Effector memory CD8-positive, alpha-beta T cell (primary cell): ENCODE data around the gene CEP170.
A peak's percentile ranks its signal among the peaks of the same experiment; 100 is the strongest.

Experiments used
- ATAC-seq: fragments of 150-1000 bp; cut with Tn5 transposase; replicated peaks from 2 replicates; pipeline ENCODE4 v1.10.0; 2021; ENCODE audit warnings: mild to moderate bottlenecking, moderate library complexity
- DNase-seq, 3 experiments: peaks; one replicate each; pipeline ENCODE4 v3.0.0; 2021
- H3K27ac Mint-ChIP-seq, 2 donors: one replicate each; pipeline ENCODE4 v1.8.0; 2022; ENCODE audit warnings: mild to moderate bottlenecking in 2 of 2, mixed read lengths in 2 of 2, moderate library complexity in 2 of 2
- H3K27me3 Mint-ChIP-seq, 2 donors: one replicate each; pipeline ENCODE4 v1.8.0; 2022; ENCODE audit warnings: mixed read lengths in 2 of 2
- H3K36me3 Mint-ChIP-seq: one replicate; pipeline ENCODE4 v1.8.0; 2022; ENCODE audit warnings: mild to moderate bottlenecking, moderate library complexity, mixed read lengths; ENCODE audit not compliant: insufficient read depth
- H3K4me1 Mint-ChIP-seq, 2 donors: one replicate each; pipeline ENCODE4 v1.8.0; 2022; ENCODE audit warnings: low read depth in 2 of 2, mixed read lengths in 2 of 2
- H3K4me3 Mint-ChIP-seq, 2 donors: one replicate each; pipeline ENCODE4 v1.8.0; 2022; ENCODE audit warnings: mild to moderate bottlenecking in 2 of 2, mixed read lengths in 2 of 2, moderate library complexity in 2 of 2
- H3K9me3 Mint-ChIP-seq, 2 donors: one replicate each; pipeline ENCODE4 v1.8.0; 2022; ENCODE audit warnings: mixed read lengths in 2 of 2
- total RNA-seq, 9 experiments: gene quantifications; one replicate each; lab custom pipeline; 2026; lab: John Stamatoyannopoulos, UW

The CEP170 gene
- total RNA-seq, result 13.4 to 46.8 (median 43.0) reads per million in 9 experiments

DNA sequence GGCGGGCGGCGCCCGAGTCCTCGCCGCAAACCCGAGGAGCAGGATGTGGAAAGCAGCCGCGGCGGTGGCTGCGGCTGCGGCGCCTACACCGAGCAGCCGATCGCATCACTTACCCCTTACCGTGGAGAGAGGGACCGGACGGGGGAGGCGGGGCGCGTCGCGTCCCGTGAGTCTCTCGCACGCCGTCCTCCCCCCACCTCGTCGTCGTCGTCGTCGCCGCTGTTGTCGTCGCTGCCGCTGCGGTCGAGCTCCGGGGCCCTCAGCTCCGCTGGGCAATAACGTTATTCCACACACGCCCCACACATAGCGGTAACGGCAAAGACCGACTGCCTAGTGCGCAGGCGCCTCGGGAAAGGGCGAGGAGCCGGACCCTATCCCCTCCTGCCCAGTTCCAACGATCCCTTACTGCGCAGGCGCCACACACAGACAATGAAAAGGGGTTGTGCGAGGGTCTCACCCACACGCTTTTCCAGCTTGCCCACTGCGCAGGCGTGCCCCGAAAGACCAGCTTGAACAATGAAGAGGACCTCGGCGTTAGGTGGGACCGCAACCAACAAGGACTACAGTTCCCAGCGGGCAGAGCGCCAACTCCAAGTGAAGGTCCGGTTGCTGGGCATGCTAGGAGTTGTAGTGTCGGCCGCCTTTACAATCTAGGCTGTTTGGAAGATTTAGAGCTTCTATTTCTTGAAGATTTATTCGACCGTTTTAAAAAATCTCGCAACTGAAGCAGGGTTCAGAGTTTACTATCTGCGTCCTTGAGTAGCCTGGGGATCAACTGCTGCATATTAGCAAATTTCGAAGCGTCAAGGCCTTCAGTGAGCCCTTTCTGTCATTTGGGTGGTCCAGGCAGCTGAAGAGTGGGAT, at the start of gene CEP170:
CEP170 (minus strand) TSS at position 355 of the 864 bp plus-strand sequence. CDS start 30,001 bp downstream, outside the sequence.
- Mint-ChIP-seq H3K9me3 (no peaks in the 10 kb centered on the region), H3K27ac (peak within 1 kb of the TSS; percentile 99 to 100), H3K36me3 (peaks cover 25% of the 10 kb centered on the region), H3K27me3 (no peaks in the 10 kb centered on the region), H3K4me1 (peaks cover 20 to 24% of the 10 kb centered on the region in 2 donors), H3K4me3 (peak within 1 kb of the TSS; percentile 99)
- ATAC-seq, result peak; percentile 72
- peak; percentile 86 to 89 (median 88) for DNase-seq

DNA sequence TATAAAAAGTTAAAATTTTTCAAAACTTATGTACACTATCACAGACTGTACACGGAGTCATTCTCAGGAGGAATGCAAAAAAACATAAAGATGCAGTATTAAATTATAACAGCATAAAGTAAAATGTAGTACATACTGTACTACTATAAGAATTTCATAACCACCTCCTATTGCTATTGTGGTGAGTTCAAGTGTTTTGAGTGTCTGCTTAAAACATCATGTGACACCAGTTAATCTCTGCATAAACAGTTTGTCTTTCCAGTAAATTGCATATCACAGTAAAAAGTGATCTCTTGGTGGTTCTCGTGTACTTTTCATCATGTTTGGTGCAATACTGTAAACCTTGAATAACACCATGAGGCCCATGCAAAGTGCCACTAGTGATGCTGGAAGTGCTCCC, 46.0 kb upstream of the CEP170 start:
- no peak overlapping the region for H3K4me3 Mint-ChIP-seq
- no peak for DNase-seq
- no peaks in the 10 kb centered on the region for H3K27me3 Mint-ChIP-seq
- H3K9me3 Mint-ChIP-seq, result no peaks in the 10 kb centered on the region
- peaks cover 17% of the 10 kb centered on the region for H3K36me3 Mint-ChIP-seq
- no peak for ATAC-seq
- no peak overlapping the region for H3K27ac Mint-ChIP-seq
- H3K4me1 Mint-ChIP-seq, result no peaks in the 10 kb centered on the region

DNA sequence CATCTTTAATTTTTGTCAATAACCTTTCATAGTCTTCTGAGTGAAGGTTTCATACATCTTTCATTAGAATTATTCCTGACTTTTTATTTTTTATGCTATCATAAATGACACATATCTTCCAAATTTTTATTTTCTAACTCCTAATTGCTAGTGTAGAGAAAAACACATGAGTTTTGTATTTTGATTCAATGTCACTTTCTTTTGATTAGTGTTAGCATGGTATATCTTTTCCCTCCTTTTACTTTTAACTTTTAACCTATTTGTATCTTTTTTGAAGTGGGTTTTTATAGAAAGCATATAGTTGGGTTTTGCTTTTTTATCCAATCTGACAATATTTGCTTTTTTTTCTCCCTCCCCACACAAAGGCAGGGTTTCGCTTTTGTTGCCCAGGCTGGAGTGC, 44.0 kb upstream of the CEP170 start:
- Mint-ChIP-seq H3K27ac (no peak overlapping the region), H3K27me3 (no peaks in the 10 kb centered on the region), H3K36me3 (peaks cover 20% of the 10 kb centered on the region), H3K4me1 (peaks cover 0 to 4% of the 10 kb centered on the region in 2 donors), H3K9me3 (peaks cover 6 to 11% of the 10 kb centered on the region in 2 donors), H3K4me3 (no peak overlapping the region)
- DNase-seq (no peak), ATAC-seq (no peak)

DNA sequence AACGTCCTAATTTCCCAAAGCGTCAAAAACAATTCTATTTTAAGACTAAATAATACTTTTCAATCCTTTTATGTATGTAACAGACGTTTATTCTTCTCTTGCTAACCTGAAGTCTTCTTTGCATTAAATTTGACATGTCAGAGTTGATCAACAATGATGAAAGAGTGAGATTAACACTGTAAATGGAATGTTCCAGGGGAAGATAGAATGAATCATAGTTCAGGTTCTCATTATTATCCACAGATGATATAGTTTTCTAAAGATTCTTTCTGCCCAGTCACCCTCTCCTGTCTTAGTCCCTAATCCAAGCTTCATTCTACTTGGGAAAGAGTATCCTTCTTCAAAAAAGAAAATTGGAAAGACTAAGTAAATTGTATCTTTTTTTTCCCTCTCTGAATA, 39.6 kb upstream of the CEP170 start:
- peaks cover 10 to 19% of the 10 kb centered on the region in 2 donors for H3K9me3 Mint-ChIP-seq
- H3K27me3 Mint-ChIP-seq, result no peaks in the 10 kb centered on the region
- DNase-seq, result no peak
- H3K36me3 Mint-ChIP-seq, result peaks cover 13% of the 10 kb centered on the region
- H3K4me1 Mint-ChIP-seq, result peaks cover 0 to 4% of the 10 kb centered on the region in 2 donors
- H3K27ac Mint-ChIP-seq, result peak overlapping the region in 1 of 2 donors; percentile 11
- ATAC-seq, result no peak
- H3K4me3 Mint-ChIP-seq, result no peak overlapping the region

DNA sequence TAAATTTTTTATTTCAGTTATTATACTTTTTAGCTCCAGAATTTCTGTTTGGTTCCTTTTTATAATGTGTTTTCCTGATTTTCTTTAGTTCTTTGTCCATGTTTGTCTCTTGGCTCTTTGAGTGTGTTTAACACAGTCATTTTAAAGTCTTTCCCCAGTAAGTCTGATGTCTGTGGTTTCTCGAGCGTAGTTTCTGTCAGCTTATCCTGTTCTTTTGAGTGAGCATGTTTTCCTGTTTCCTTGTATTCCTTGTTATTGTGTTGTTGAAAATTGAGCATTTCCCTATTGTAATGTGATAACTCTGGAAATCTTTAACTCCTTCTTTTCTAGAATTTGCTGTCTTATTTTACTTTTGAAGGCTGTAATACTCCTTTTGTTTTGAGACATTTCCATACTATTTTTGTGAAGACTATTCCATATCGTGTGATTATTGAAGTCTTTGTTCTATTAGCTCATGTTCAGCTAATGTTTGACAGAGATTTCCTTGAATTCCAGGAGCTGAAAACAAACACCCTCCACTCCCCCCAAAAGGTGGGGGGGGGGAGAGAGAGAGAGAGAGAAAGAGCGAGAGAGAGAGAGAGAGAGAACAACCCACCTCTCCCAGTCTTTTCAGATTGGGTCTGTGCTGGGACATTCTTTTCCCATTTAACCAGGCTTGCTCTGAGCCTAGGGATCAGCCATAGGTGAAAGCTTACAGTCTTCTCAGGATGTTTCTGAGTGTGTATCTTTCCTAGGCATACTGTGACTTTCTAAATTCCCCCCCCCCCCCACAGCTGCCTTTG, 39.1 kb upstream of the CEP170 start:
- Mint-ChIP-seq H3K4me3 (no peak overlapping the region), H3K27ac (no peak overlapping the region)

DNA sequence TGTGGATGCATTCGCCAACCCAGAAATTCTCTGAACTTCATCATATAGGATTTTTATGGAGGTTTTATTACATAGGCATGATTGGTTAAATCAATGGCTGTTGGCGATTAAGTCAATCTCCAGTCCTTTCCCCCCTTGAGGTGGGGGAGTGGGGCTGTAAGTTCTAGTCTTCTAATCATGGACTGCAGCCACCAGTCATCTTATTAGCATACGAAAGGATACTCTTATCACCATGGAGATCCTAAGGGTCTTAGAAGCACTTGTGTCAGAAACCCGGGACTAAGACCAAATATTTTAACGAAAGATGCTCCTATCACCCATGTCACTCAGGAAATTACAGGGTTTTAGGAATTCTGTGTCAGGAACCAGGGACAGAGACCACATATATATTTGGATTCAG, 37.0 kb upstream of the CEP170 start:
- ATAC-seq, result no peak
- no peak for DNase-seq
- H3K27ac Mint-ChIP-seq, result no peak overlapping the region
- H3K9me3 Mint-ChIP-seq, result peaks cover 10 to 19% of the 10 kb centered on the region in 2 donors
- H3K27me3 Mint-ChIP-seq, result no peaks in the 10 kb centered on the region
- H3K4me1 Mint-ChIP-seq, result peaks cover 0 to 4% of the 10 kb centered on the region in 2 donors
- peaks cover 18% of the 10 kb centered on the region for H3K36me3 Mint-ChIP-seq
- H3K4me3 Mint-ChIP-seq, result no peak overlapping the region

More for the DNA sequence above, 39.1 kb upstream of the CEP170 start:
- H3K36me3 Mint-ChIP-seq, result peaks cover 13% of the 10 kb centered on the region
- H3K9me3 Mint-ChIP-seq, result peaks cover 10 to 19% of the 10 kb centered on the region in 2 donors
- no peak for DNase-seq
- no peaks in the 10 kb centered on the region for H3K27me3 Mint-ChIP-seq
- no peak for ATAC-seq
- H3K4me1 Mint-ChIP-seq, result peaks cover 0 to 4% of the 10 kb centered on the region in 2 donors

DNA sequence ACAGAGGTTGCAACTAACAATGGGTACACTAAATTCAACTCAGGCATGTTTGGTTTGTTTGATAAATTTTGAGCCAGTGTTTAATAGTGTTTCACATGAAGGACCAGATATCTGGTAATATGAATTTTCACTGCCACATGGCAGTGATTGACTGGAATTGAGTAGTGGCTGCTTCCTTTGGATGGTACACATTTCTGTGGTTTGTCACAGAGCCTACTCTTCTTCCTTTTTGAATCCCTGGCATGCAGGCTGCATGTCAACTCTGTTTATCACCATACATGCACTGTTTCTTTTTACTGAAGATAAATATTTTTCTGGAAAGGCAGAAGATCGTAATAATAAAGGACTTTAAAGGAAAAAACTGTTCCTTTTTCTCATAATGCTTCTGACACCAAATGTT, 36.2 kb upstream of the CEP170 start:
- H3K4me1 Mint-ChIP-seq, result peaks cover 0 to 4% of the 10 kb centered on the region in 2 donors
- H3K9me3 Mint-ChIP-seq, result peaks cover 10 to 19% of the 10 kb centered on the region in 2 donors
- no peak for DNase-seq
- no peak overlapping the region for H3K27ac Mint-ChIP-seq
- H3K4me3 Mint-ChIP-seq, result no peak overlapping the region
- peaks cover 19% of the 10 kb centered on the region for H3K36me3 Mint-ChIP-seq
- no peak for ATAC-seq
- H3K27me3 Mint-ChIP-seq, result no peaks in the 10 kb centered on the region

DNA sequence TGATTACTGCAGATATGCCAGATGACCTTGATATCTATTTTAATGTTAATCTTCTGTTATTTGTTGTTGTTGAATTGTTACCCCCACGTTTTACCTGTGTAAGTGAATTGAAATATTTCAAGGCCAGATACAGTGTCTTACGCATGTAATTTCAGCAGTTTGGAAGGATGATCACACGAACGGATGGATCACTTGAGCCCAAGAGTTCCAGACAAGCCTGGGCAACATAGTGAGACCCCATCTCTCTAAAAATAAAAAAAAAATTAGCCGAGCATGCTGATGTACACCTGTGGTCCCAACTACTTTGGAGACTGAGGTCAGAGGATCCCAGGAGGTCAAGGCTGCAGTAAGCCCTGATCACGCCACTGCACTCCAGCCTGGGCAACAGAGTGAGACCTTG, 33.0 kb upstream of the CEP170 start:
- Mint-ChIP-seq H3K4me3 (no peak overlapping the region), H3K27me3 (no peaks in the 10 kb centered on the region), H3K36me3 (peaks cover 12% of the 10 kb centered on the region), H3K4me1 (no peaks in the 10 kb centered on the region), H3K27ac (no peak overlapping the region), H3K9me3 (peaks cover 0 to 1% of the 10 kb centered on the region in 2 donors)
- no peak for ATAC-seq
- no peak for DNase-seq

DNA sequence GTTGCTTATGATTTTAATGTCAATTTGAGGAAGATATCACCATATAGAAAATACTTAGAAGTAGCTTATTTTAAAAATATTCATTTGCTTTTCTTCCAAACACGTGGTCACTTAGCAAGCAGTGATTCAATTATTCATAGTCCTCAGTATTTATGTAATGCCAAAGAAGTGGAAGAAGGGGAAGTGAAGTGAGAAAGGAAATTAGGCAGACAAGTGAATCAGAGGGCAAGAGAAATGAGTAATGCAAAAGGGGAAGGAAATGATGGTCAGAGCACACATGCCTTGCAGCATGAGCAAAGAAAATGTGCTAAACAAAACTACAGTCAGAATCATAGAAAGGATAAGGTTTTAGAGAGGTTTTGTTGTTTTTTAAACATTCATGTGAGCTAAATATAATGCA, 32.6 kb upstream of the CEP170 start:
- no peak for DNase-seq
- Mint-ChIP-seq H3K9me3 (no peaks in the 10 kb centered on the region), H3K27ac (no peak overlapping the region), H3K27me3 (no peaks in the 10 kb centered on the region), H3K4me3 (no peak overlapping the region), H3K36me3 (peaks cover 12% of the 10 kb centered on the region), H3K4me1 (no peaks in the 10 kb centered on the region)
- ATAC-seq, result peak; percentile 27

DNA sequence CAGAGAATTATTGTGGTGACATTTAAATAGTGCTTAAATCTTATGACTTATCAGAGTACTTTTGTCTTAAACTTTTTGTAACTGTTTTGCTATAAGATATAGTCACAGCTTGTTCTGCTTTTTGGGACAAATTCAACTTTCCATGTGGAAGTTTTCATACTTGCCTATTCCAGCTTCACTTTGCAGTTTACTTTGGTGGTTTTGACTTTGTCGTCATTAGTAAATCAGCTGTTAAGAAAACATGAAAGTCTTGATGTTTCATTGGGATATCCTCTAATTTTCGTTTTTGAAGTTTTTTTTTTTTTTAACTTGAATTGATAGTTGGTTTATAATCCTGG, 32.0 kb upstream of the CEP170 start:
- no peak overlapping the region for H3K27ac Mint-ChIP-seq
- ATAC-seq (no peak), DNase-seq (no peak)
- no peaks in the 10 kb centered on the region for H3K9me3 Mint-ChIP-seq
- H3K36me3 Mint-ChIP-seq, result peaks cover 12% of the 10 kb centered on the region
- H3K4me1 Mint-ChIP-seq, result no peaks in the 10 kb centered on the region
- H3K27me3 Mint-ChIP-seq, result no peaks in the 10 kb centered on the region
- no peak overlapping the region for H3K4me3 Mint-ChIP-seq

DNA sequence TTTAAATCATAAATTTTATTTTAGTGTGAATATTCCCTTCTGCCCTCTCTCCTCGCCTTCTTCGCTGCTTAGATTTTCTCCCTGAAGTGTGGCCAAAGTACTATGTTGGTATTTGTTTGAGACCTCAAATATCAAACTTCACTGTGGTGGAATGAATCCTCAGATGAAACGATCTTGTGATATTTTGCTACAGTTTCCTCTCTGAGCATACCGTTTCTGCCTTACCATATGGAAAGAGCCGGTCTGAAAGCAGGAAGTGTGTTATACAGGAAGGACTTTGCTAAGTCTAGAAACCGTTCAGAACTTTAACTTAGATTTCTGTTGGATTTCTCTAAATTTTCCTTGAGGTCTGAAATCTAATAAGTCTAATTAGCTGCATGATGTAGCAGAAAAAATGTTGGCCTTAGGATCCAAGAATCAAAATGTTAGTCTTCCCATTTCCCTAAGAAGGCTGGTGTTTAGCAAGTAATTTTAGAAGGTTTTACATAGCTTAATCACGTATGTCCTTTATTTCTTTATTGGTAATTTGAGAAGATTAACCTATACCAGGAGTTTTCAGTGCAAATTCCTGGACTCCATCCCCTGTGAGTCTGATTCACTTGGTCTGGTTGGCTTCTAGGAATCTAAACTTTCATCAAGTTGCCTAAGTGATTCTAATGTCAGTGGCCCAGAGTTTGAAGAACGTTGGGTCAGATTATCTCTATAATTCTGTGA, 31.5 kb upstream of the CEP170 start:
- Mint-ChIP-seq H3K27ac (no peak overlapping the region), H3K27me3 (no peaks in the 10 kb centered on the region), H3K9me3 (no peaks in the 10 kb centered on the region), H3K36me3 (peaks cover 12% of the 10 kb centered on the region), H3K4me1 (no peaks in the 10 kb centered on the region), H3K4me3 (no peak overlapping the region)
- DNase-seq (no peak), ATAC-seq (no peak)

DNA sequence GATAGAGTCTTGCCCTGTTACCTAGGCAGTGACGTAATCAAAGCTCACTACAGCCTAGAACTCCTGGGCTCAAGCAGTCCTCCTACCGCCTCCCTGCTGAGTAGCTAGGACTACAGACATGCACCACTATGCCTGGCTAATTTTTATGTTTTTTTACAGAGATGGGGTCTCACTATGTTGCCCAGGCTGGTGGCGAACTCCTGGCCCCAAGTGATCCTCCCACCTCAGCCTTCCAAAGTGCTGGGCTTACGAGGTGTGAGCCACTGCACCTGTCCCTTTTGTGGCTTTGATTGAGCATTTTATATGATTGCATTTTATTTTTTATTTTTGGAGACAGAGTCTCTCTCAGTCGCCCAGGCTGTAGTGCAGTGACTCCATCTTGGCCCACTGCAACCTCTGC, 26.6 kb upstream of the CEP170 start:
- Mint-ChIP-seq H3K27me3 (no peaks in the 10 kb centered on the region), H3K4me1 (no peaks in the 10 kb centered on the region), H3K9me3 (no peaks in the 10 kb centered on the region), H3K36me3 (peaks cover 4% of the 10 kb centered on the region), H3K4me3 (no peak overlapping the region), H3K27ac (no peak overlapping the region)
- no peak for ATAC-seq
- no peak for DNase-seq

DNA sequence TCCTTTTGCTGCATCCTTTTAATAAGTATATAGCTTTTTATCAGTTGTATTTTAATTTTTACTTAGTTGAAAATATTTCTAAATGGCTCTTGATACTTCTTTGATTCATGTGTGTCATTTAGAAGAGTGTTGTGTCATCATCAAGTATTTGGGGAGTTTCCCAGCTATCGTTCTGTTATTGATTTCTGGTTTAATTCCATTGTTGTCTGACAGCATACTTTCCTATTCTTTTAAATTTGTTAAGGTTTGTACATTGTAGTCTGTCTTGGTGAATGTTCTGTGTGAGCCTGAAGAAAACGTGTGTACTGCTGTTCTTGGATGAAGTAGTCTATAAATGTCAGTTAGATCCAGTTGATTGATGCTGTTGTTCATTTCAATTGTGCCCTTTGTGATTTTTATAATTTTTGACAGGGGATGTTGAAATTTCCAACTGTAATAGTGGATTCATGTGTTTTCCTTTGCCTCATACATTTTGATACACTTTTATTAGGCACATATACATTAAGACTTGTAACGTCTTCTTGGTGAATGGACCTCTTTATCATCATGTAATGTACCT, 25.6 kb upstream of the CEP170 start:
- DNase-seq, result no peak
- Mint-ChIP-seq H3K36me3 (peaks cover 7% of the 10 kb centered on the region), H3K27ac (no peak overlapping the region), H3K27me3 (no peaks in the 10 kb centered on the region), H3K4me1 (no peaks in the 10 kb centered on the region), H3K4me3 (no peak overlapping the region), H3K9me3 (no peaks in the 10 kb centered on the region)
- no peak for ATAC-seq
